Smooth muscle cell (in vitro differentiated cells): ENCODE results near the gene DLX3. TPM values are rescaled to one million over a fixed set of nuclear protein-coding genes. Genes with fewer than 3 reads are reported as not detected.

Experiments
- DNase-seq: peaks from one replicate; lab custom pipeline; 2025; ENCODE audit not compliant: unreplicated experiment; lab: John Stamatoyannopoulos, UW
- H2AFZ ChIP-seq: fragments of 200-600 bp; sonication (generic); 2 replicates; pipeline ENCODE4 v1.6.0; 2016; ENCODE audit warnings: antibody characterized with exemption, low read depth, mild to moderate bottlenecking
- H3F3A ChIP-seq: fragments of 200-600 bp; sonication (generic); 2 replicates; pipeline ENCODE4 v1.6.0; 2017; ENCODE audit warnings: antibody characterized with exemption, low read depth
- H3K27ac ChIP-seq: fragments of 200-600 bp; sonication (generic); 2 replicates; pipeline ENCODE4 v1.5.1; 2016; ENCODE audit warnings: low read depth, mild to moderate bottlenecking
- H3K27me3 ChIP-seq: fragments of 200-600 bp; sonication (generic); 2 replicates; pipeline ENCODE4 v1.6.1; 2016; ENCODE audit warnings: low read depth, mild to moderate bottlenecking
- H3K36me3 ChIP-seq: fragments of 200-600 bp; sonication (generic); 2 replicates; pipeline ENCODE4 v1.5.1; 2016; ENCODE audit warnings: low read depth
- H3K4me1 ChIP-seq: fragments of 200-600 bp; sonication (generic); 2 replicates; pipeline ENCODE4 v1.5.1; 2016; ENCODE audit warnings: low read depth
- H3K4me2 ChIP-seq: fragments of 200-600 bp; sonication (generic); 2 replicates; pipeline ENCODE4 v1.6.0; 2016; ENCODE audit warnings: mild to moderate bottlenecking
- H3K4me3 ChIP-seq: fragments of 200-600 bp; sonication (generic); 2 replicates; pipeline ENCODE4 v1.5.1; 2016; ENCODE audit warnings: mild to moderate bottlenecking
- H3K79me2 ChIP-seq: fragments of 200-600 bp; sonication (generic); 2 replicates; pipeline ENCODE4 v1.6.0; 2016; ENCODE audit warnings: low read depth, mild to moderate bottlenecking
- H3K9ac ChIP-seq: fragments of 200-600 bp; sonication (generic); 2 replicates; pipeline ENCODE4 v1.6.0; 2016; ENCODE audit warnings: low read depth
- H3K9me3 ChIP-seq: fragments of 200-600 bp; sonication (generic); replicated peaks from 2 replicates; pipeline ENCODE4 v1.5.1; 2016; ENCODE audit warnings: low read depth
- H4K20me1 ChIP-seq: fragments of 200-600 bp; sonication (generic); 2 replicates; pipeline ENCODE4 v1.6.0; 2016; ENCODE audit warnings: low read depth
- WGBS: methylation state at CpG from one replicate; pipeline ENCODE4 v1.1.7; 2016; ENCODE audit warnings: low lambda C conversion rate; 5-methylcytosine and 5-hydroxymethylcytosine counted together
- polyA plus RNA-seq: library from polyadenylated mRNA; unstranded; fragments of >200 nt; fragmentation: Nextera tagmentation; extraction: Ambion mirVana; gene quantifications from 2 replicates; pipeline ENCODE4 v1.2.1, GENCODE V29; 2016
- small RNA-seq: library from RNA; depleted of rRNA; stranded (forward); fragments of <200 nt; gene quantifications from one replicate; pipeline ENCODE3, GENCODE V24; 2014
- total RNA-seq: library from RNA; depleted of rRNA; stranded (reverse); fragments of >200 nt; gene quantifications from 2 replicates; pipeline ENCODE4 v1.2.3, GENCODE V29; 2014
- TF ChIP-seq, protein P1 (sequence below): fragments of 200-600 bp; sonication (generic); IDR thresholded peaks from 2 replicates; pipeline ENCODE4 v1.5.1; 2017; ENCODE audit warnings: borderline replicate concordance, mild to moderate bottlenecking, antibody characterized with exemption; ENCODE audit not compliant: insufficient read depth, poor library complexity, severe bottlenecking

The DLX3 gene
- total and polyA plus RNA-seq, 2 experiments from 2014 or later, result 1.4 to 9.7 TPM

DNA sequence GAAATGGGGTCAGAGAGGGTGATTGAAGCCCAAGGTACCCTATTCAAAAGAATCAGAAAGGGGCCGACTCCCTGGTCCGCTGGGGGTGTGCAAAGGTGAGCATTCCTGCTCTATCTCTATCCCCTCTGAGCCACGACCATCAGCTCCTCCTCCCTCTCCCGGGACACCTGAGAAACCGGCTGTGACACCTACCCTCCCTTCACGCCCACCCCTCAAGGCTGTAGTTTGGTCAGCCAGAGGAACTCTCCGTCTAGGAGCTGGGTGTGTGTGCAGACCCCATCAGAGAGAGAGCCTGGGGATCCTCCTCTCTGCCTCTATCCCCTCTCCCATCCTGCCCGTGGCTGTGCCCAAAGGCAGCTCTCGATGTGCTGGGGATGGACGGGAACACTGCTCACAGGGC is 53.6 kb downstream of the DLX3 start:
- WGBS, result 74% methylated on average over 8 of the region's 10 CpGs

More for the DNA sequence above, 53.6 kb downstream of the DLX3 start:
- Histone ChIP-seq H3K9ac (no peak overlapping the region), H3K27me3 (peaks cover 25% of the 10 kb centered on the region), H4K20me1 (no peaks in the 10 kb centered on the region), H3K9me3 (no peaks in the 10 kb centered on the region), H3K4me1 (peaks cover 9% of the 10 kb centered on the region), H3K79me2 (no peaks in the 10 kb centered on the region), H2AFZ (no peak overlapping the region), H3K36me3 (no peaks in the 10 kb centered on the region), H3K27ac (no peak overlapping the region), H3F3A (no peaks in the 10 kb centered on the region), H3K4me2 (no peak overlapping the region), H3K4me3 (no peak overlapping the region)
- no peak for DNase-seq
- TF ChIP-seq, protein P1, sequence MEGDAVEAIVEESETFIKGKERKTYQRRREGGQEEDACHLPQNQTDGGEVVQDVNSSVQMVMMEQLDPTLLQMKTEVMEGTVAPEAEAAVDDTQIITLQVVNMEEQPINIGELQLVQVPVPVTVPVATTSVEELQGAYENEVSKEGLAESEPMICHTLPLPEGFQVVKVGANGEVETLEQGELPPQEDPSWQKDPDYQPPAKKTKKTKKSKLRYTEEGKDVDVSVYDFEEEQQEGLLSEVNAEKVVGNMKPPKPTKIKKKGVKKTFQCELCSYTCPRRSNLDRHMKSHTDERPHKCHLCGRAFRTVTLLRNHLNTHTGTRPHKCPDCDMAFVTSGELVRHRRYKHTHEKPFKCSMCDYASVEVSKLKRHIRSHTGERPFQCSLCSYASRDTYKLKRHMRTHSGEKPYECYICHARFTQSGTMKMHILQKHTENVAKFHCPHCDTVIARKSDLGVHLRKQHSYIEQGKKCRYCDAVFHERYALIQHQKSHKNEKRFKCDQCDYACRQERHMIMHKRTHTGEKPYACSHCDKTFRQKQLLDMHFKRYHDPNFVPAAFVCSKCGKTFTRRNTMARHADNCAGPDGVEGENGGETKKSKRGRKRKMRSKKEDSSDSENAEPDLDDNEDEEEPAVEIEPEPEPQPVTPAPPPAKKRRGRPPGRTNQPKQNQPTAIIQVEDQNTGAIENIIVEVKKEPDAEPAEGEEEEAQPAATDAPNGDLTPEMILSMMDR, result no peak

Small RNA genes within 50 kb of the gene (small RNA-seq; reads per million reads assigned to genes)
- gene RNU6-1313P, result not detected

Other genes starting within 250 kb of the DLX3 start
- gene FAM117A, start 231.1 kb downstream of the DLX3 start, total RNA-seq, result 4.9 and 7.1 TPM in 2 replicates
- 6.3 and 8.3 TPM in 2 replicates for gene FAM117A, start 231.1 kb downstream of the DLX3 start, polyA plus RNA-seq
- 22.7 and 32.0 TPM in 2 replicates for gene KAT7, start 206.5 kb downstream of the DLX3 start, total RNA-seq
- 17.2 and 21.7 TPM in 2 replicates for gene KAT7, start 206.5 kb downstream of the DLX3 start, polyA plus RNA-seq
- gene TAC4, start 147.2 kb downstream of the DLX3 start, total RNA-seq, result not detected in 2 replicates
- not detected in 2 replicates for gene TAC4, start 147.2 kb downstream of the DLX3 start, polyA plus RNA-seq
- not detected in 2 replicates for gene DLX4, start 26.0 kb downstream of the DLX3 start, total RNA-seq
- 0.19 and 0.51 TPM in 2 replicates for gene DLX4, start 26.0 kb downstream of the DLX3 start, polyA plus RNA-seq
- gene ITGA3, start 60.9 kb upstream of the DLX3 start, total RNA-seq, result 44.7 and 77.9 TPM in 2 replicates
- 30.0 and 70.4 TPM in 2 replicates for gene ITGA3, start 60.9 kb upstream of the DLX3 start, polyA plus RNA-seq
- gene PDK2, start 100.1 kb upstream of the DLX3 start, total RNA-seq, result 21.7 and 28.2 TPM in 2 replicates
- 34.3 and 36.5 TPM in 2 replicates for gene PDK2, start 100.1 kb upstream of the DLX3 start, polyA plus RNA-seq
- gene SAMD14, start 134.9 kb upstream of the DLX3 start, total RNA-seq, result 6.3 and 39.1 TPM in 2 replicates
- gene SAMD14, start 134.9 kb upstream of the DLX3 start, polyA plus RNA-seq, result 13.7 and 21.1 TPM in 2 replicates
- gene PPP1R9B, start 155.5 kb upstream of the DLX3 start, total RNA-seq, result 20.8 and 21.8 TPM in 2 replicates
- gene PPP1R9B, start 155.5 kb upstream of the DLX3 start, polyA plus RNA-seq, result 6.7 and 10.2 TPM in 2 replicates
- gene SGCA, start 170.8 kb upstream of the DLX3 start, total RNA-seq, result 0.99 TPM in 1 of 2 replicates, not detected in the other
- gene SGCA, start 170.8 kb upstream of the DLX3 start, polyA plus RNA-seq, result 1.4 and 2.1 TPM in 2 replicates
- 3,848 and 4,141 TPM in 2 replicates for gene COL1A1, start 206.4 kb upstream of the DLX3 start, total RNA-seq
- gene COL1A1, start 206.4 kb upstream of the DLX3 start, polyA plus RNA-seq, result 18,306 and 25,649 TPM in 2 replicates